ENCODE results near the gene STX8.

GRCh38 chr17:9568004-9568403 lies 7.6 kb downstream of the STX8 start:
- TF ChIP-seq CBFB (CRISPR knock-in tag; IDR thresholded peaks at IDR 0.05), result no peak
- TF ChIP-seq USF2 (CRISPR knock-in tag; IDR thresholded peaks at IDR 0.05), result no peak
- TF ChIP-seq CTCF (IDR thresholded peaks at IDR 0.05 in 2 of 3, conservative IDR thresholded peaks at IDR 0.05 in 1 of 3; ENCODE audit: insufficient read depth in 2 of 3, low read depth in 1 of 3, low read length in 3 of 3), result no peak
- no peak for TF ChIP-seq TCF7L2 (IDR thresholded peaks at IDR 0.05; ENCODE audit: low read depth, low read length)
- no peak for TF ChIP-seq MAX (CRISPR knock-in tag; IDR thresholded peaks at IDR 0.05)
- no peak for TF ChIP-seq ZNF449 (CRISPR knock-in tag; IDR thresholded peaks at IDR 0.05)
- TF ChIP-seq SIN3A (IDR thresholded peaks at IDR 0.05; ENCODE audit: borderline replicate concordance in 2 of 2, control insufficient read depth in 1 of 2, low read depth in 2 of 2, low read length in 2 of 2), result no peak
